RWPE2 (cell line): ENCODE measurements around the gene EYA2.

ENCODE experiments used
- ATAC-seq: fragments of 200-7000 bp; cut with Tn5 transposase; 3 replicates; pipeline ENCODE4 v1.9.1; 2021; ENCODE audit warnings: low read depth
- DNase-seq: peaks from one replicate; pipeline ENCODE4 v3.0.0-alpha.2; 2020; ENCODE audit warnings: low spot score
- H3K27ac ChIP-seq: fragments of 450-650 bp; 2 replicates; pipeline ENCODE4 v1.5.1; 2017; ENCODE audit warnings: mild to moderate bottlenecking; ENCODE audit not compliant: poor library complexity, severe bottlenecking
- H3K27me3 ChIP-seq: fragments of 250-450 bp; sonication (Bioruptor Pico); 2 replicates; pipeline ENCODE4 v1.5.1; 2021; ENCODE audit warnings: mild to moderate bottlenecking, moderate library complexity; ENCODE audit not compliant: insufficient read depth, poor library complexity, severe bottlenecking
- H3K36me3 ChIP-seq: fragments of 250-450 bp; sonication (Bioruptor Pico); 2 replicates; pipeline ENCODE4 v1.5.1; 2020; ENCODE audit warnings: low read depth, mild to moderate bottlenecking, moderate library complexity
- H3K4me1 ChIP-seq: fragments of 250-450 bp; sonication (Bioruptor Pico); 2 replicates; pipeline ENCODE4 v1.5.1; 2021; ENCODE audit warnings: mild to moderate bottlenecking, moderate library complexity; ENCODE audit not compliant: insufficient read depth, poor library complexity, severe bottlenecking
- H3K4me3 ChIP-seq: fragments of 250-450 bp; sonication (Bioruptor Pico); 2 replicates; pipeline ENCODE4 v1.5.1; 2021; ENCODE audit warnings: mild to moderate bottlenecking, moderate library complexity; ENCODE audit not compliant: severe bottlenecking
- H3K9me3 ChIP-seq: fragments of 250-450 bp; sonication (Bioruptor Pico); 2 replicates; pipeline ENCODE4 v1.5.1; 2021; ENCODE audit warnings: mild to moderate bottlenecking, moderate library complexity; ENCODE audit not compliant: severe bottlenecking
- TF ChIP-seq, protein P1 (sequence below): fragments of 450-650 bp; IDR thresholded peaks from one replicate; pipeline ENCODE4 v1.5.1; 2017; ENCODE audit warnings: mild to moderate bottlenecking, moderate library complexity; ENCODE audit not compliant: poor library complexity, severe bottlenecking

EYA2 gene

GRCh38 chr20:46951405-46951804 lies 56.8 kb downstream of the EYA2 start:
- ATAC-seq (no peak), DNase-seq (no peak)
- no peaks in the 10 kb centered on the region for H3K27me3 ChIP-seq
- peaks cover 4% of the 10 kb centered on the region for H3K9me3 ChIP-seq
- H3K27ac ChIP-seq: no peak overlapping the region
- H3K36me3 ChIP-seq: no peaks in the 10 kb centered on the region
- peaks cover 21% of the 10 kb centered on the region for H3K4me1 ChIP-seq
- TF ChIP-seq, protein P1, sequence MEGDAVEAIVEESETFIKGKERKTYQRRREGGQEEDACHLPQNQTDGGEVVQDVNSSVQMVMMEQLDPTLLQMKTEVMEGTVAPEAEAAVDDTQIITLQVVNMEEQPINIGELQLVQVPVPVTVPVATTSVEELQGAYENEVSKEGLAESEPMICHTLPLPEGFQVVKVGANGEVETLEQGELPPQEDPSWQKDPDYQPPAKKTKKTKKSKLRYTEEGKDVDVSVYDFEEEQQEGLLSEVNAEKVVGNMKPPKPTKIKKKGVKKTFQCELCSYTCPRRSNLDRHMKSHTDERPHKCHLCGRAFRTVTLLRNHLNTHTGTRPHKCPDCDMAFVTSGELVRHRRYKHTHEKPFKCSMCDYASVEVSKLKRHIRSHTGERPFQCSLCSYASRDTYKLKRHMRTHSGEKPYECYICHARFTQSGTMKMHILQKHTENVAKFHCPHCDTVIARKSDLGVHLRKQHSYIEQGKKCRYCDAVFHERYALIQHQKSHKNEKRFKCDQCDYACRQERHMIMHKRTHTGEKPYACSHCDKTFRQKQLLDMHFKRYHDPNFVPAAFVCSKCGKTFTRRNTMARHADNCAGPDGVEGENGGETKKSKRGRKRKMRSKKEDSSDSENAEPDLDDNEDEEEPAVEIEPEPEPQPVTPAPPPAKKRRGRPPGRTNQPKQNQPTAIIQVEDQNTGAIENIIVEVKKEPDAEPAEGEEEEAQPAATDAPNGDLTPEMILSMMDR: no peak
- no peak overlapping the region for H3K4me3 ChIP-seq

DNA sequence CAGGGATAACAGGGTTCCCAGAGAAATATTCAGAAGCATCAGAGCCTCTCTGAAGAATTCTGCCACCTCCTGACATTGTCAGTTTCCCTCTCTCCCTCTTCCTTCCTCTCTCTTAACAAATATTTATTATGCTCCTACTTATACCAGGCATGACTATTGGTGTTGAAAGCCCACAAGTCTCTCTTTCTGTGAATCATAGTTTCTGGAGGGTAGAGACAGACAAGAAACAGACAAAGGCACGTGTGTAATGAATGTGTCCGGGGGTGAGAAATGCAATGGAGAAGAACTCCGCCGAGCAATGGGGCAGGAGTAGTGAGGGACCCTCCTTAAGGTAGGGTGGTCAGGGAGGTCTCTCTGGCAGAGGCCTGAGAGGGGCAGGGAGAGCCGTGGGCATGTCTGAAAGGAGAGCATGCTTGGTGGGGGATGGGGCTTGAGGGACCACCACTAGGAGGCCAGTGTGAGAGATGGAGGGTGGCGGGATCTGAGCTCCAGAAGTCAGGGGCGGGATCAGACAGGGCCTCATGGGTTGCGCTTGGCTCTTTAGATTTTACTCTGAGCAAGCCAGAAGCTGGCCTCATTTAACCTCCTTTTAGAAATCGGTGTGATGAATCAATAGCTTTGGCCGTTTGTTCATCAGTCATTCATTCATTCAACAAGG lies 57.3 kb downstream of the EYA2 start:
- Histone ChIP-seq H3K27ac (no peak overlapping the region), H3K4me1 (peaks cover 21% of the 10 kb centered on the region), H3K36me3 (no peaks in the 10 kb centered on the region), H3K4me3 (no peak overlapping the region), H3K27me3 (no peaks in the 10 kb centered on the region), H3K9me3 (peaks cover 8% of the 10 kb centered on the region)
- ATAC-seq (no peak), DNase-seq (no peak)
- TF ChIP-seq, protein P1: no peak

DNA sequence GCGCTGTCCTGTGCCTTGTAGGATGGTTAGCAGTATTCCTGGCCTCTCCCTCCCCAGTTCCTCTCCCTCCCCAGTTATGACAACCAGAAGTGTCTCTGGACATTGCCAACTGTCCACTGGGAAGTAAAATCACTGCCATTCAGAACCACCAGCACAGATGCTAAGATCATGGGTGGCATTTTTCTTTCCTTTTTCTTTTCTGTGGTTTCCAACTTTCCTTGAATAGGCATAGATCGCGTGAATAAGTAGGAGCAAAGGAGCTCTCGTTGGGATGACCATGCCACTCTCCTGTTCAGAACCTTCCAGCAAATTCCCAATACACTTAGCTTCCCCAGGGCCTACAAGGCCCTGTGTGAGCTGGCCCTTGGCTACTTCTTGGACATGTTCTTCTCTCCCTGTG lies 59.0 kb downstream of the EYA2 start:
- ATAC-seq: no peak
- Histone ChIP-seq H3K27me3 (no peaks in the 10 kb centered on the region), H3K4me1 (peaks cover 22% of the 10 kb centered on the region), H3K4me3 (no peak overlapping the region), H3K36me3 (no peaks in the 10 kb centered on the region), H3K27ac (peak overlapping the region; percentile 68), H3K9me3 (peaks cover 12% of the 10 kb centered on the region)
- no peak for DNase-seq
- TF ChIP-seq, protein P1: no peak

DNA sequence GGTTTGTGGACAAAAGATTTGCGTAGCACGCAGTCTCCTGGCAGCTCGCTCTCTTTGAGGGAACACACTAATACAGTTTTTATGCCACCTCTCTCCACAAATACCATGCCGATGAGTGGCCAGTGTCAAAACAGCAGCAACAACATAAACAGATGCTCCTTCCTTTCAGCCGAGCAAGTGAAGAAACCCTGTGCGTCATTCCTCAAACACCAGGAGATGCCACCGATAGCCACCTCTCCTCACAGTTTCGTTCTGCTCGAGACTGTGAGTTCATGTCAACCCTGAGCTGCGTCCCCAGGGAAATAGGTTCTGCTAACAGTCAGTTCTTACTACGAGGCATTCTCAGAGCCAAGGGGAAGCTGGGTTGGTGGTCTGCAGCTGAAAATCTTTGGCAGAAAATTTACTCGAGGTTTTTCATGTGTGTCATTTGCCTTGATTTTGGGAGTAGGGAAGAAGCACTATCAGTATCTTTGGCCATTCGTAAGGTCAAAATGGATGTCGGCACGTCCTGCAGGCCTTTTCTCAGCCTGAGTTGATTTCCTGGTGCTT lies 59.9 kb downstream of the EYA2 start:
- Histone ChIP-seq H3K36me3 (no peaks in the 10 kb centered on the region), H3K4me1 (peaks cover 31% of the 10 kb centered on the region), H3K4me3 (no peak overlapping the region), H3K27ac (peak overlapping the region; percentile 68), H3K27me3 (no peaks in the 10 kb centered on the region), H3K9me3 (peaks cover 12% of the 10 kb centered on the region)
- DNase-seq (peak; percentile 98), ATAC-seq (peak; percentile 74)
- TF ChIP-seq, protein P1: no peak
